Activated T-cell treated with anti-CD3 and anti-CD28 coated beads, Interleukin-2, amount 50 U/mL, for 72 hours (primary cell): ENCODE results near the gene HTR3C. TPM values are rescaled to one million over a fixed set of nuclear protein-coding genes. Genes with fewer than 3 reads are reported as not detected.
"Not testable (repeated sequence)": the region's sequence is repeated elsewhere in the genome, so short reads cannot be mapped to it uniquely, and the experiment has no call there.

Experiments used
- ATAC-seq, 2 donors: fragments of 150-1000 bp; cut with Tn5 transposase; replicated peaks in 1 of 2; 2 replicates each; pipeline ENCODE4 v1.10.0; 2021; ENCODE audit warnings: moderate library complexity in 2 of 2, mild to moderate bottlenecking in 1 of 2
- DNase-seq, 2 donors: peaks; one replicate each; pipeline ENCODE4 v3.0.0; 2021 to 2022; ENCODE audit warnings: mixed read lengths in 1 of 2
- H3K27ac Mint-ChIP-seq: one replicate; pipeline ENCODE4 v1.8.0; 2022; ENCODE audit warnings: mild to moderate bottlenecking, moderate library complexity, mixed read lengths
- H3K27me3 Mint-ChIP-seq: one replicate; pipeline ENCODE4 v1.8.0; 2022; ENCODE audit warnings: low read depth, mixed read lengths
- H3K36me3 Mint-ChIP-seq, 2 donors: one replicate each; pipeline ENCODE4 v1.8.0; 2022; ENCODE audit warnings: mixed read lengths in 2 of 2, mild to moderate bottlenecking in 1 of 2; ENCODE audit not compliant: insufficient read depth in 2 of 2
- H3K4me1 Mint-ChIP-seq: one replicate; pipeline ENCODE4 v1.8.0; 2022; ENCODE audit warnings: low read depth, mixed read lengths
- H3K4me3 Mint-ChIP-seq, 2 donors: one replicate each; pipeline ENCODE4 v1.8.0; 2022; ENCODE audit warnings: mild to moderate bottlenecking in 2 of 2, mixed read lengths in 2 of 2, moderate library complexity in 2 of 2
- H3K9me3 Mint-ChIP-seq, 2 donors: one replicate each; pipeline ENCODE4 v1.8.0; 2022; ENCODE audit warnings: mixed read lengths in 2 of 2
- total RNA-seq, 2 donors: library from RNA; stranded (reverse); gene quantifications; one replicate each; pipeline ENCODE4 v1.2.3, GENCODE V29; 2022

The HTR3C gene
- total RNA-seq, 2 donors from 2014 or later: not detected

DNA sequence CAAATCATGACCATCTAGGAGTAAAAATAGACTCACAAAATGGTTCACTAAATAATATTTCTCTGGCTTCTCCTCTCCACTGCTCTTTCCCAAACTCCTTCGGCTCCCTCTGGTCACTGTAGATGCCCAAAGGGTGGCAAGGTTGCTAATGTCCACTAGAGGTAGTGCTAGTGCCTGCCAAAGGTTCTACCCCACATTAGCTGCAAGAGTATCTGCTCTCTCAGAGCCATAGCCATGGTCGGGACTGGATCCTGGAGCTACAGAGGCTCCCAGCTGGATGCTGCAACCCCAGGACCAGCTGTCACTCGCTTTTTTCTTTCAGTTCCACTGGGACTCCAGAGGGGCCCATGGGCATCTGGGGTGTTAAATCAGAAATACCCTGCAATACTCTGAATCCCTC lies 12.8 kb upstream of the HTR3C start:
- H3K36me3 Mint-ChIP-seq: no peaks in the 10 kb centered on the region
- no peaks in the 10 kb centered on the region for H3K9me3 Mint-ChIP-seq
- H3K27me3 Mint-ChIP-seq: no peaks in the 10 kb centered on the region
- no peak overlapping the region for H3K27ac Mint-ChIP-seq
- H3K4me3 Mint-ChIP-seq: no peak overlapping the region
- no peaks in the 10 kb centered on the region for H3K4me1 Mint-ChIP-seq
- no peak for ATAC-seq
- DNase-seq: no peak

DNA sequence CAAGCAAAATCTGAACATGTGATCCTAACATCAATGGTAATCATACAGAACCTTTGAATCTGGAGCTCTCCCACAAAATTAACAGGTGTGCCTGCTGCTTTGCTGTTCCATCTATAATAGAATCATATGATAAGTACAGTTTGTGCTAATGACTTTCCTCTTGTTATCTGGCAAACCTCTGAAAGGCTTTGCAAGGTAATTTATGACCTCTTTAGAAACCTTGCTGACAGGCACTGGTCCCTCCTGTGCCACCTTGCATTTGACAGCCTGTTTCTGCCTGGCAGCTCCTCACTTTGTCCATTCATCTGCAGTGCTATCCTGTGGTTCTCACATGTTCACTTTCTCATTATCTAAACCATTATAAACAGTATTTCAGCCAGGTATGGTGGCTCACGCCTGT lies 10.2 kb upstream of the HTR3C start:
- Mint-ChIP-seq H3K27me3 (no peaks in the 10 kb centered on the region), H3K27ac (no peak overlapping the region), H3K36me3 (no peaks in the 10 kb centered on the region), H3K4me3 (no peak overlapping the region), H3K4me1 (no peaks in the 10 kb centered on the region), H3K9me3 (no peaks in the 10 kb centered on the region)
- ATAC-seq (no peak), DNase-seq (no peak)

DNA sequence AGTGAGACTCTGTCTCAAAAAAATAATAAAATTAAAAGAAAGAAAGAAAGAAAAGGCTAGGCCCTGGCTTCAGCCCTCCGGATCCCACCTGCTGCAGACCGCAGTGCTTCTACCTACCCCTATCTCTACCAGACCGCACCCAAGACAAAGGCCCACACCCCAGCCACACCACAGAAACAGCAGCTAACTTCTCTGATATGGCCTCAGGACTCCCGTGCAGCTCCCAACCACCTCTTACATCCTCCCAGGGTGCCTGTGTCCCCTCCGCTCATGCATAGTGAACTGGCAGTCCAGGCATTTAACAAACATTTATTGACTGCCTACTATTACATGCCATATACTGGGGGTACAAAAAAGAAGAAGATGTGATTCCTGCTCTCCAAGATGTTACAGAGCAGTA lies 6.9 kb upstream of the HTR3C start:
- no peaks in the 10 kb centered on the region for H3K9me3 Mint-ChIP-seq
- DNase-seq: no peak
- ATAC-seq: no peak
- H3K4me1 Mint-ChIP-seq: no peaks in the 10 kb centered on the region
- peaks cover 6% of the 10 kb centered on the region for H3K27me3 Mint-ChIP-seq
- H3K4me3 Mint-ChIP-seq: no peak overlapping the region
- no peaks in the 10 kb centered on the region for H3K36me3 Mint-ChIP-seq
- no peak overlapping the region for H3K27ac Mint-ChIP-seq

DNA sequence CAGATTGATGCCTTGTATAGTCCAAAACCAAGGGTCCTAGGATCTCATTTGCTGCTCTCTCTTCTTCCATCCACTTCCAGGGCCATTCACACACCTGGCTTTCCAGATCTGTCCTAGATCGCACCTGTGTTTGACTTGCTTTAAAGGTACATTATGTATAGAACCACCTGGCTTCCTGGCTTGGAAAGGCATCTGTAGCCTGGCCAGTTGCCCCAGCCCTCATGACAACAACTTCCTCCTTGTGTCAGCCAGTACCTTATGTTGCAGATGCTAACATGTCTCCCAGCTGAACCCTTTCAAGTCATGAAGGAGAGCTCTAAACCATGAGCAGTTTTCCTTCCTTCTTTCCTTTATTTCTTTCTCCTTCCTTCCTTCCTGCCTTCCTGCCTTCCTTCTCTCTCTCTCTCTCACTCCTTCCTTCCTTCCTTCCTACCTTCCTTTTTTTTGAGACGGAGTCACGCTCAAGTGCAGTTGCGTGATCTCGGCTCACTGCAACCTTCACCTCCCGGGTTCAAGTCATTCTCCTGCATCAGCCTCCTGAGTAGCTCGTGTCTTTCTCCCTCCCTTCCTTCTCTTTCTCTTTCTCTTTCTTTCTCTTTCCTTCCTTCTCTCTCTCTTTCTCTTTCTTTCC lies 2.5 kb upstream of the HTR3C start:
- no peaks in the 10 kb centered on the region for H3K4me1 Mint-ChIP-seq
- ATAC-seq (no peak), DNase-seq (no peak)
- H3K27ac Mint-ChIP-seq: no peak overlapping the region
- H3K9me3 Mint-ChIP-seq: no peaks in the 10 kb centered on the region
- no peaks in the 10 kb centered on the region for H3K36me3 Mint-ChIP-seq
- H3K4me3 Mint-ChIP-seq: no peak overlapping the region
- peaks cover 16% of the 10 kb centered on the region for H3K27me3 Mint-ChIP-seq

DNA sequence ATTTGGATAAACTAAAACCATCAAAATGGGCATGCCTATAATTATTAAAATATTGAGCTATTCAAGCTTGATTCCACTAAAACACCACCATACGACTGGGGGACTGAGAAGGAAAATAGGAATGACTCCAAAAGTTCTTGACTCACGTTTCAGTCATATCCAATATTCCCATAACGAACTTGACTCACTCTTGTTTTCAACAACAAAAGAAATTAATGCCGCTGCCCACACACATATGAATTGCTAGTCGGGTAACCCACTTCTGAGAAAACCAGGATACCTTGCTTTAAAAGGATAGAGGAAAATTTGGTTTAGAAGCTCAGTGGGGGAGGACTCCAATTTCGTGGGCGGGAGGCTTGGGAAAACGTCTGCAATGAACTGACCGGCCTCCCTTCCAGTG lies 5.2 kb downstream of the HTR3C start:
- ATAC-seq: no peak
- no peaks in the 10 kb centered on the region for H3K36me3 Mint-ChIP-seq
- H3K4me1 Mint-ChIP-seq: no peaks in the 10 kb centered on the region
- no peaks in the 10 kb centered on the region for H3K9me3 Mint-ChIP-seq
- no peak overlapping the region for H3K27ac Mint-ChIP-seq
- no peak for DNase-seq
- no peaks in the 10 kb centered on the region for H3K27me3 Mint-ChIP-seq
- no peak overlapping the region for H3K4me3 Mint-ChIP-seq

DNA sequence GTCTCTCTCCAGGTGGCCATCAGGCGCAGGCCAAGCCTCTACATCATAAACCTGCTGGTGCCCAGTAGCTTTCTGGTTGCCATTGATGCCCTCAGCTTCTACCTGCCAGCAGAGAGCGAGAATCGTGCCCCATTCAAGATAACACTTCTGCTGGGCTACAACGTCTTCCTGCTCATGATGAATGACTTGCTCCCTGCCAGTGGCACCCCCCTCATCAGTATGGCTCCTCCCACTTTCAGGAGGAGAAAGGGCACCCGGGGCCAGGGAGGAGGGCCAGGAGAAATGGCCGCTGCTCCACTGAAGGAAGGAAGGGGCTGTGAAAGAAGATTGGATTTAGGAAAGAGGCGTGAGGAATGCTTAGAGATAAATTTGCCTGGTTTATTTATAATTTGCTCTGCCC lies 6.6 kb downstream of the HTR3C start:
- no peaks in the 10 kb centered on the region for H3K4me1 Mint-ChIP-seq
- no peaks in the 10 kb centered on the region for H3K27me3 Mint-ChIP-seq
- no peak for ATAC-seq
- H3K27ac Mint-ChIP-seq: no peak overlapping the region
- H3K9me3 Mint-ChIP-seq: no peaks in the 10 kb centered on the region
- no peaks in the 10 kb centered on the region for H3K36me3 Mint-ChIP-seq
- no peak for DNase-seq
- no peak overlapping the region for H3K4me3 Mint-ChIP-seq

DNA sequence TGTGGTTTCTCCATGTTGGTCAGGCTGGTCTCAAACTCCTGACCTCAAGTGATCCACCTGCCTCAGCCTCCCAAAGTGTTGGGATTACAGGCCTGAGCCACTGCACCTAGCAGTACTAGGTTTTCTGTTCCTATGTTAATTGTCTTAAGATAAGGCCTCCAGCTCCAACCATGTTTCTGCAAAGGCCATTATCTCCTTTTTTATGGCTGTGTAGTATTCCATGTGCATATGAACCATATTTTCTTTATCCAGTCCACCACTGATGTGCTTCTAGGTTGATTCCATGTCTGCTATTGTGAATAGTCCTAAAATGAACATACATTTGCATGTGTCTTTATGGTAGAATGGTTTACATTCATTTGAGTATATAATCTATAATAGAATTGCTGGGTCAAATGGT lies 9.8 kb downstream of the HTR3C start:
- H3K4me1 Mint-ChIP-seq: no peaks in the 10 kb centered on the region
- no peak for DNase-seq
- no peaks in the 10 kb centered on the region for H3K27me3 Mint-ChIP-seq
- ATAC-seq: no peak
- H3K9me3 Mint-ChIP-seq: no peaks in the 10 kb centered on the region
- H3K36me3 Mint-ChIP-seq: no peaks in the 10 kb centered on the region
- H3K27ac Mint-ChIP-seq: no peak overlapping the region
- no peak overlapping the region for H3K4me3 Mint-ChIP-seq

DNA sequence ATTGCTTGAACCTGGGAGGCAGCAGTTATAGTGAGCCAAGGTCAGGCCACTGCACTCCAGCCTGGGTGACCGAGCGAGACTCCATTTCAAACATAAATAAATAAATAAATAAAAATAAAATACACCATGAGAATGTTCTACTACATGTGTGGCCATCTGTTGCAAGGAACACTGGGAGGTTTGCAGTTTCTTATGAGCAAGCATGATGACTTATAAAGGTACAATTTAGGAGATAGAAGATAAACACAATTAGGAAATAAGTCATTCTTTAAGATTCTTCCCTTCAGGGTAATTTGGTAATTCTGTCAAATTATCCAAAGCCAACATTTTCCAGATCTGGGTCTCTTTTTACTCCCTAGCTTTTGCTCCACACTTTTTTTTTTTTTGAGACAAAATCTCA lies 13.4 kb downstream of the HTR3C start:
- Mint-ChIP-seq H3K27me3 (peaks cover 8% of the 10 kb centered on the region), H3K4me1 (no peaks in the 10 kb centered on the region)
- no peak for ATAC-seq

DNA sequence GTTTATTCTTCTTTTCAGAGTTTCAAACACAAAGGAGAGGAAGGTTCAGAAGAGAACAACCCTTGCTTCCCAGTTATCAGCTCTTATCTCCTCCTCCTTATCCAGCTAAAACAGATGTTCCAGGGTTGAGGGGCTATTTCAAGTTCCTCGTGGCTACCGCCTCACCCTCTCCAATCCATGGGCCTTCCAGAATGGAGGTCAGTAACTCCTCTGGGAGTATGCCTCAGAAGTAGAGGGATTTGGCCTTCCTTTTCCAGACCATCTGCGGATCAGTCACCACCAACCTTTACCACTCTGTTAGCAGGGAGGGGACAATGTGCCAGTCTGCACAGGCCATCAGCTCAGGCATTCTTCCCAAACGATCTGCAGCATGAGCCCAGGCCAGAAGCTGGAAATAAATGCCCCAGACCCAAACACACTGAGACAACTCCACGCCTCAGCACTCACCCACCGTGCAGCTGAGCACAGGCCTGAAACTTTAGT lies 14.8 kb downstream of the HTR3C start:
- ATAC-seq (no peak), DNase-seq (no peak)
- Mint-ChIP-seq H3K4me3 (no peak overlapping the region), H3K9me3 (peaks cover 0 to 4% of the 10 kb centered on the region in 2 donors), H3K36me3 (peaks cover 2 to 3% of the 10 kb centered on the region in 2 donors), H3K27me3 (peaks cover 8% of the 10 kb centered on the region), H3K27ac (no peak overlapping the region), H3K4me1 (no peaks in the 10 kb centered on the region)

More for the DNA sequence above, 13.4 kb downstream of the HTR3C start:
- Mint-ChIP-seq H3K27ac (no peak overlapping the region), H3K9me3 (peaks cover 0 to 4% of the 10 kb centered on the region in 2 donors), H3K36me3 (peaks cover 2 to 3% of the 10 kb centered on the region in 2 donors), H3K4me3 (no peak overlapping the region)
- no peak for DNase-seq

DNA sequence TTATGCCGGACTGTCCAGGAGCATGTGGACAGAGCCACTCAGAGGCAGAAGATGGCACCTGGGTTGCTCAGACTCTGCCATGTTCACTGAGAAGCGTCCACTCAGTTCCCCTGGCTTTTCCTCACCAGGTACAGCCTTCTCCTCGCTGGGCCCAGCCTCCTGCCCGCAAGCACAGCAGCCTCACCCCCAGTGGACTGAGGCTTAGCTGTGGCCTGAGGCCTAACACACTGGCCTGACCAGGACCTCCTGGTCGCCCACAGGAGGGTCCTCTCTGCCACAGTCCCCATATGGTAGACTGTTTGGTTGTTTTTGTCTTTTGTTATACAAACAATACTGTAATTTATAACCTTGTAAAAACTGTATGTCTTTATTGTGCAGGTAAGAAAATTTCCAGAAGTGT lies 15.5 kb downstream of the HTR3C start:
- Mint-ChIP-seq H3K9me3 (peaks cover 0 to 4% of the 10 kb centered on the region in 2 donors), H3K4me3 (no peak overlapping the region), H3K27ac (no peak overlapping the region), H3K27me3 (peaks cover 10% of the 10 kb centered on the region), H3K36me3 (peaks cover 2 to 3% of the 10 kb centered on the region in 2 donors), H3K4me1 (no peaks in the 10 kb centered on the region)
- no peak for DNase-seq
- ATAC-seq: no peak

DNA sequence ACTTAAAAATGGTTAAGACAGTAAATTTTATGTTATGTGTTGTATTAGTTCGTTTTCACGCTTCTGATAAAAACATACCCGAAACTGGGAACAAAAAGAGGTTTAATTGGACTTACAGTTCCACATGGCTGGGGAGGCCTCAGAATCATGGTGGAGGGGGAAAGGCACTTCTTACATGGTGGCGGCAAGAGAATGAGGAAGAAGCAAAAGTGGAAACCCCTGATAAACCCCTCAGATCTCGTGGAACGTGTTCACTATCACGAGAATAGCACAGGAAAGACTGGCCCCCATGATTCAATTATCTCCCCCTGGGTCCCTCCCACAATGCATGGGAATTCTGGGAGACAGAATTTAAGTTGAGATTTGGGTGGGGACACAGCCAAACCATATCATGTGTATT lies 18.3 kb downstream of the HTR3C start:
- DNase-seq, H3K27ac Mint-ChIP-seq, H3K4me1 Mint-ChIP-seq, H3K4me3 Mint-ChIP-seq, ATAC-seq, H3K9me3 Mint-ChIP-seq, H3K36me3 Mint-ChIP-seq: not testable (repeated sequence)
- H3K27me3 Mint-ChIP-seq: peaks cover 18% of the 10 kb centered on the region

DNA sequence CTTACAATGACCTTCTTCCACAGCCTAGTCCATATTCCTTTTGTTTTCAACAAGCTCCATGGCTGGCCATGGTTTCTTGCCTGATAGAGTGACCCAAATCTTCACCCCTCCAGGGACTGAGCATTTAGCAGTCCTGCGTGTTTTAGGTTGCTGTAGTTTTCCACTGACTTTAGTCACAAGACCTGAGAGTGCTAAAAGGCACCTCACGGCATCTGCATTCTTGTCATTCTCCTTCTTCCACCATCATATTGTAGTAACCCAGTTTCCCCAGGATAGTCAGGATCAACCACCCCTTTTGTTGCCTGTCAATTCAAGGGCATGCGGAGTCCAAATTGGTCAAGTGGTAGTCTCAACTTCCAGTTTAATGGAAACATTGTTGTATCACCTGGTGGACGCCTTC lies 20.8 kb downstream of the HTR3C start:
- no peak for DNase-seq
- no peak overlapping the region for H3K4me3 Mint-ChIP-seq
- no peak overlapping the region for H3K27ac Mint-ChIP-seq
- peaks cover 18% of the 10 kb centered on the region for H3K27me3 Mint-ChIP-seq
- H3K9me3 Mint-ChIP-seq: peaks cover 0 to 4% of the 10 kb centered on the region in 2 donors
- peaks cover 2 to 3% of the 10 kb centered on the region in 2 donors for H3K36me3 Mint-ChIP-seq
- no peaks in the 10 kb centered on the region for H3K4me1 Mint-ChIP-seq
- ATAC-seq: no peak

DNA sequence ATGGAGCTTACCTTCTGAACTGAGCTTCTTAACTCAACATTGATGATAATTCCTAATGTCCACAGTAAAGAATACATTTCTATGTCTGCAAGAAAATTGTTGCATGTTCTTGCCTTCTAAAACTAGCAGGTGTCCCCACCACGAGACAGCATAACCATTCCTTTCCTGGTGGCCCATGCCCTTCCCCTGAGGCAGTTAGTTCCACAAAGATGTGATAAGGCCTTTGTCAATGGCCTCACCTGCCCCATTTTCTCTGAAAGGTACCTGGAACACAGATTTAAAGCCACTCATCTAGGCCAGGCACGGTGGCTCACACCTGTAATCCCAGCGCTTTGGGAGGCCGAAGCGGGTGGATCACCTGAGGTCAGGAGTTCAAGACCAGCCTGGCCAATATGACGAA lies 23.1 kb downstream of the HTR3C start:
- peaks cover 0 to 2% of the 10 kb centered on the region in 2 donors for H3K9me3 Mint-ChIP-seq
- peaks cover 2% of the 10 kb centered on the region in 2 donors for H3K36me3 Mint-ChIP-seq
- DNase-seq (no peak), ATAC-seq (no peak)
- H3K4me1 Mint-ChIP-seq: no peaks in the 10 kb centered on the region
- H3K4me3 Mint-ChIP-seq: no peak overlapping the region
- H3K27me3 Mint-ChIP-seq: peaks cover 14% of the 10 kb centered on the region
- no peak overlapping the region for H3K27ac Mint-ChIP-seq

DNA sequence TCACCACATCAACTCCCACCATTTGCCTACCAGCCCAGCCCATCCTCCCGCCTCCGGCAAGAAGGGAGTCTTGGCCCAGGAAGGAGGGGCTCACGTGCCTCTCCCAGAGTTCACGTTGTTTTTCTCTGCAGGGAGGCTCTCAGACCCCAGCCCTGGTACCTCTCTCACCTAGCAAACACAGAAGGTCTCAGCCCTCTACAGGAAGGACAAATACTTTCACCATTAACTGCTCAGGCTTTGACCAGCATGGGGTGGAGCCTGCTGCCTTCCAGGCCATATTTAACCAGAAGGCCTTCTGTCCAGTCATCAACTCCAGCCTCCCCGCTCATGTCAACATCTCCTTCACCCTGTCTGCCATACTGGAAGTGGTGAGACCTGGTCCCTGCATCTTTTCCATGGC lies 25.0 kb downstream of the HTR3C start:
- H3K4me1 Mint-ChIP-seq: no peaks in the 10 kb centered on the region
- no peak for ATAC-seq
- no peaks in the 10 kb centered on the region for H3K36me3 Mint-ChIP-seq
- peaks cover 11% of the 10 kb centered on the region for H3K27me3 Mint-ChIP-seq
- DNase-seq: no peak
- no peak overlapping the region for H3K27ac Mint-ChIP-seq
- no peaks in the 10 kb centered on the region for H3K9me3 Mint-ChIP-seq
- no peak overlapping the region for H3K4me3 Mint-ChIP-seq
